H1 (cell line): ENCODE data around the gene ZNF750. TPM values are rescaled to one million over a fixed set of nuclear protein-coding genes. Genes with fewer than 3 reads are reported as not detected.

ENCODE experiments used
- CTCF ChIA-PET: fragments of 300-600 bp; sonication (Branson Sonifier 250); formaldehyde crosslinking; loops from one replicate; lab custom pipeline; 2021; ENCODE audit not compliant: partially characterized antibody; lab: Charles Lee
- POLR2A ChIA-PET: fragments of 300-600 bp; sonication (Branson Sonifier 250); formaldehyde crosslinking; loops from one replicate; lab custom pipeline; 2021; ENCODE audit warnings: inconsistent platforms; ENCODE audit not compliant: partially characterized antibody; lab: Charles Lee
- DNase-seq, 2 experiments: peaks; one replicate each; pipeline versions ENCODE4 v3.0.0 to v3.0.0-alpha.2; 2010 to 2022; ENCODE audit warnings: low spot score in 2 of 2, low read depth in 1 of 2, mixed read lengths in 1 of 2
- FAIRE-seq: peaks from 2 replicates; lab custom pipeline; 2011; peaks lifted over from hg19 to GRCh38; lab: Jason Lieb, UNC
- H2AFZ ChIP-seq: 2 replicates; pipeline ENCODE4 v1.8.1; 2012; ENCODE audit warnings: low read length, inconsistent platforms
- H2AK5ac ChIP-seq: 2 replicates; pipeline ENCODE4 v1.6.1; 2013; ENCODE audit warnings: low read depth, low read length
- H2BK120ac ChIP-seq: replicated peaks from 2 replicates; pipeline ENCODE3; 2013; ENCODE audit warnings: low read depth, low read length, inconsistent platforms
- H2BK12ac ChIP-seq: 2 replicates; pipeline ENCODE4 v1.6.1; 2013; ENCODE audit warnings: low read depth, low read length
- H2BK15ac ChIP-seq: 2 replicates; pipeline ENCODE4 v1.6.1; 2013; ENCODE audit warnings: low read length
- H2BK20ac ChIP-seq: 2 replicates; pipeline ENCODE4 v1.6.1; 2013; ENCODE audit warnings: low read length
- H2BK5ac ChIP-seq: 2 replicates; pipeline ENCODE4 v1.6.1; 2013; ENCODE audit warnings: low read depth, low read length
- H3K14ac ChIP-seq: 2 replicates; pipeline ENCODE4 v1.6.1; 2013; ENCODE audit warnings: inconsistent platforms; ENCODE audit not compliant: insufficient read length
- H3K18ac ChIP-seq: 2 replicates; pipeline ENCODE4 v1.6.1; 2013; ENCODE audit warnings: low read length; ENCODE audit errors: extremely low read depth
- H3K23ac ChIP-seq: 2 replicates; pipeline ENCODE4 v1.6.1; 2013; ENCODE audit warnings: inconsistent platforms; ENCODE audit not compliant: insufficient read length
- H3K23me2 ChIP-seq: 2 replicates; pipeline ENCODE4 v1.6.1; 2013; ENCODE audit warnings: low read depth, low read length
- H3K27ac ChIP-seq: 2 replicates; pipeline ENCODE4 v1.6.1; 2011; ENCODE audit warnings: low read depth, low read length, inconsistent platforms
- H3K27me3 ChIP-seq, 4 experiments: replicated peaks in 1 of 4; 1 replicate in 1 of 4; 2 replicates in 3 of 4; pipeline versions ENCODE4 v1.6.1 to v1.8.1; 2011 to 2013; ENCODE audit warnings: low read length in 3 of 4, mild to moderate bottlenecking in 3 of 4, inconsistent platforms in 2 of 4, mixed read lengths in 2 of 4, moderate library complexity in 1 of 4; ENCODE audit not compliant: control insufficient read depth in 3 of 4, insufficient read depth in 3 of 4; ENCODE audit errors: extremely low read depth in 1 of 4
- H3K36me3 ChIP-seq, 4 experiments: 2 replicates each; pipeline versions ENCODE4 v1.6.1 to v1.8.1; 2011 to 2013; ENCODE audit warnings: mild to moderate bottlenecking in 4 of 4, low read length in 3 of 4, moderate library complexity in 2 of 4, control low read depth in 1 of 4, inconsistent platforms in 1 of 4; ENCODE audit not compliant: insufficient read depth in 4 of 4, control insufficient read depth in 2 of 4
- H3K4ac ChIP-seq: replicated peaks from 2 replicates; pipeline ENCODE3; 2013; ENCODE audit warnings: low read length, low read depth, mixed read lengths, inconsistent platforms; ENCODE audit not compliant: insufficient read length
- H3K4me1 ChIP-seq, 4 experiments: replicated peaks in 1 of 4; 1 replicate in 1 of 4; 2 replicates in 3 of 4; pipeline versions ENCODE4 v1.6.1 to v1.8.1; 2011 to 2013; ENCODE audit warnings: low read length in 3 of 4, inconsistent platforms in 2 of 4, mixed read lengths in 1 of 4; ENCODE audit not compliant: insufficient read depth in 4 of 4, control insufficient read depth in 3 of 4
- H3K4me2 ChIP-seq, 2 experiments: 2 replicates each; pipeline versions ENCODE4 v1.6.1 to v1.8.1; 2011 to 2013; ENCODE audit warnings: low read depth in 2 of 2, low read length in 2 of 2, control low read depth in 1 of 2, inconsistent platforms in 1 of 2, mild to moderate bottlenecking in 1 of 2; ENCODE audit not compliant: insufficient read depth in 1 of 2
- H3K4me3 ChIP-seq, 4 experiments: fragments of 200-600, 300-600 bp in 1 of 4; sonication (generic), shearing (Covaris generic), sonication (Bioruptor Twin) in 1 of 4; 2 replicates each; pipeline versions ENCODE4 v1.5.1 to v1.8.1; 2011 to 2016; ENCODE audit warnings: low read length in 4 of 4, low read depth in 3 of 4, control low read depth in 2 of 4, inconsistent platforms in 2 of 4, mild to moderate bottlenecking in 2 of 4, mixed read lengths in 1 of 4, moderate library complexity in 1 of 4; ENCODE audit not compliant: insufficient read depth in 2 of 4; ENCODE audit errors: extremely low read depth in 1 of 4
- H3K56ac ChIP-seq: replicated peaks from 2 replicates; pipeline ENCODE3; 2013; ENCODE audit warnings: low read depth, mild to moderate bottlenecking, mixed read lengths, low read length, inconsistent platforms; ENCODE audit not compliant: insufficient read length
- H3K79me1 ChIP-seq: 2 replicates; pipeline ENCODE4 v1.6.1; 2013; ENCODE audit warnings: low read depth, low read length, control low read depth
- H3K79me2 ChIP-seq, 2 experiments: 2 replicates each; pipeline versions ENCODE4 v1.6.1 to v1.8.1; 2012 to 2013; ENCODE audit warnings: low read length in 2 of 2, mild to moderate bottlenecking in 2 of 2, inconsistent platforms in 1 of 2; ENCODE audit not compliant: insufficient read depth in 2 of 2, control insufficient read depth in 1 of 2
- H3K9ac ChIP-seq, 4 experiments: replicated peaks in 1 of 4; 1 replicate in 1 of 4; 2 replicates in 3 of 4; pipeline versions ENCODE4 v1.6.1 to v1.8.1; 2011 to 2013; ENCODE audit warnings: low read depth in 3 of 4, low read length in 3 of 4, control low read depth in 2 of 4, mild to moderate bottlenecking in 2 of 4, moderate library complexity in 2 of 4, inconsistent platforms in 1 of 4; ENCODE audit errors: extremely low read depth in 1 of 4
- H3K9me3 ChIP-seq, 2 experiments: 2 replicates each; pipeline versions ENCODE4 v1.6.1 to v1.8.1; 2012 to 2013; ENCODE audit warnings: mild to moderate bottlenecking in 2 of 2, moderate library complexity in 2 of 2, control low read depth in 1 of 2, inconsistent platforms in 1 of 2, low read depth in 1 of 2, low read length in 1 of 2, mixed read lengths in 1 of 2; ENCODE audit not compliant: insufficient read depth in 2 of 2
- H4K20me1 ChIP-seq, 2 experiments: replicated peaks in 1 of 2; 2 replicates each; pipeline versions ENCODE3 to v1.8.1; 2011 to 2013; ENCODE audit warnings: inconsistent platforms in 2 of 2, low read length in 2 of 2, mild to moderate bottlenecking in 1 of 2; ENCODE audit not compliant: insufficient read depth in 2 of 2, control insufficient read depth in 1 of 2
- H4K5ac ChIP-seq: 2 replicates; pipeline ENCODE4 v1.6.1; 2013; ENCODE audit warnings: low read length, low read depth, mixed read lengths, inconsistent platforms; ENCODE audit not compliant: insufficient read length
- H4K8ac ChIP-seq: 2 replicates; pipeline ENCODE4 v1.8.0; 2013; ENCODE audit warnings: mild to moderate bottlenecking, moderate library complexity, low read length, inconsistent platforms; ENCODE audit not compliant: insufficient read depth; ENCODE audit errors: extremely low read depth
- H4K91ac ChIP-seq: replicated peaks from 2 replicates; pipeline ENCODE3; 2013; ENCODE audit warnings: low read length, mixed read lengths, inconsistent platforms; ENCODE audit not compliant: insufficient read length
- E2F6 ChIP-seq: IDR thresholded peaks from 2 replicates; pipeline ENCODE4 v1.6.1; 2012; ENCODE audit warnings: inconsistent platforms
- PHF8 ChIP-seq: fragments of 200-600 bp; sonication (generic); conservative IDR thresholded peaks from 2 replicates; pipeline ENCODE4 v1.7.1; 2012; ENCODE audit warnings: low read depth, mild to moderate bottlenecking, inconsistent platforms, low read length, moderate library complexity
- RXRA ChIP-seq: IDR thresholded peaks from 2 replicates; pipeline ENCODE4 v1.6.1; 2011; ENCODE audit warnings: low read depth, mild to moderate bottlenecking, low read length, moderate library complexity; ENCODE audit not compliant: insufficient read depth
- SIN3A ChIP-seq, 2 experiments: IDR thresholded peaks in 1 of 2; conservative IDR thresholded peaks in 1 of 2; 2 replicates each; pipeline ENCODE4 v1.6.1; 2011 to 2012; ENCODE audit warnings: low read length in 2 of 2, improper control_type of control experiment in 1 of 2, low read depth in 1 of 2, mild to moderate bottlenecking in 1 of 2
- TCF12 ChIP-seq: IDR thresholded peaks from 2 replicates; pipeline ENCODE4 v1.6.1; 2011; ENCODE audit warnings: low read depth, mild to moderate bottlenecking, low read length
- WGBS, 2 experiments: shearing (Covaris generic) in 1 of 2; methylation state at CpG; one replicate each; pipeline versions ENCODE4 v1.1.6 to v1.1.7; 2013 to 2015; ENCODE audit warnings: low lambda C conversion rate in 2 of 2, mixed read lengths in 2 of 2, inconsistent platforms in 1 of 2, low coverage in 1 of 2, missing lambda C conversion rate in 1 of 2; ENCODE audit not compliant: insufficient replicate concordance in 2 of 2, insufficient coverage in 1 of 2, insufficient read length in 1 of 2; ENCODE audit errors: extremely low coverage in 1 of 2, missing lambda C conversion rate in 1 of 2; 5-methylcytosine and 5-hydroxymethylcytosine counted together
- polyA plus RNA-seq, 7 experiments: library from polyadenylated mRNA; depleted of rRNA in 3 of 7; stranded (reverse) in 5 of 7; unstranded in 2 of 7; fragments of >200 nt in 5 of 7; fragments of 200-250 nt in 2 of 7; gene quantifications; 1 replicate in 5 of 7; 2 replicates in 1 of 7; 4 replicates in 1 of 7; pipeline versions ENCODE4 v1.2.1 to v1.2.3, GENCODE V29; 2011 to 2013; ENCODE audit warnings: missing spikeins in 2 of 7, mixed read lengths in 2 of 7
- total RNA-seq: library from RNA; stranded (reverse); fragmentation: NEBNext Ultra II Directional; extraction: Animal tissue kit (Norgen Biotek cat#: 25700); gene quantifications from 2 replicates; pipeline ENCODE4 v1.2.1, GENCODE V29; 2021
- TF ChIP-seq, protein P1 (sequence below), 3 experiments: IDR thresholded peaks; 1 replicate in 2 of 3; 2 replicates in 1 of 3; pipeline versions ENCODE4 v1.5.1 to v1.6.1; 2011; ENCODE audit warnings: low read length in 3 of 3, mild to moderate bottlenecking in 3 of 3, inconsistent platforms in 2 of 3, low read depth in 1 of 3, moderate library complexity in 1 of 3; ENCODE audit not compliant: insufficient read depth in 1 of 3; ENCODE audit errors: control extremely low read depth in 1 of 3

ZNF750 gene
- total and polyA plus RNA-seq, 2 of the 8 experiments (the other 6 are each of a cell fraction or from before 2014, with no cell fraction given), result not detected

GRCh38 chr17:82873521-82873920 is 33.7 kb upstream of the ZNF750 start:
- DNase-seq (no peak), FAIRE-seq (no peak)
- H2AFZ ChIP-seq, result no peak overlapping the region
- H3K14ac ChIP-seq, result no peak overlapping the region
- TF ChIP-seq PHF8 (no peak), TCF12 (no peak), SIN3A (conservative IDR thresholded peaks at IDR 0.05 in 1 of 2, IDR thresholded peaks at IDR 0.05 in 1 of 2; ENCODE audit: low read depth in 1 of 2, low read length in 2 of 2) (no peak), E2F6 (no peak), RXRA (no peak)
- TF ChIP-seq, protein P1, sequence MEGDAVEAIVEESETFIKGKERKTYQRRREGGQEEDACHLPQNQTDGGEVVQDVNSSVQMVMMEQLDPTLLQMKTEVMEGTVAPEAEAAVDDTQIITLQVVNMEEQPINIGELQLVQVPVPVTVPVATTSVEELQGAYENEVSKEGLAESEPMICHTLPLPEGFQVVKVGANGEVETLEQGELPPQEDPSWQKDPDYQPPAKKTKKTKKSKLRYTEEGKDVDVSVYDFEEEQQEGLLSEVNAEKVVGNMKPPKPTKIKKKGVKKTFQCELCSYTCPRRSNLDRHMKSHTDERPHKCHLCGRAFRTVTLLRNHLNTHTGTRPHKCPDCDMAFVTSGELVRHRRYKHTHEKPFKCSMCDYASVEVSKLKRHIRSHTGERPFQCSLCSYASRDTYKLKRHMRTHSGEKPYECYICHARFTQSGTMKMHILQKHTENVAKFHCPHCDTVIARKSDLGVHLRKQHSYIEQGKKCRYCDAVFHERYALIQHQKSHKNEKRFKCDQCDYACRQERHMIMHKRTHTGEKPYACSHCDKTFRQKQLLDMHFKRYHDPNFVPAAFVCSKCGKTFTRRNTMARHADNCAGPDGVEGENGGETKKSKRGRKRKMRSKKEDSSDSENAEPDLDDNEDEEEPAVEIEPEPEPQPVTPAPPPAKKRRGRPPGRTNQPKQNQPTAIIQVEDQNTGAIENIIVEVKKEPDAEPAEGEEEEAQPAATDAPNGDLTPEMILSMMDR (IDR thresholded peaks at IDR 0.05; ENCODE audit: control extremely low read depth in 1 of 3, insufficient read depth in 1 of 3, low read depth in 1 of 3, low read length in 3 of 3), result no peak
- peaks cover 3 to 17% (median 13%) of the 10 kb centered on the region in 4 experiments; a peak in 5 of 8 replicates for H3K36me3 ChIP-seq
- H2AK5ac ChIP-seq, result no peak overlapping the region
- H2BK20ac ChIP-seq, result no peak overlapping the region
- no peak overlapping the region for H2BK12ac ChIP-seq
- WGBS, 2 experiments, result 90% methylated on average over 19 of the region's 19 CpGs; no CpG with 5 or more reads in 1 of the 2 experiments
- no peak overlapping the region for H4K5ac ChIP-seq
- no peaks in the 10 kb centered on the region for H3K27me3 ChIP-seq
- H3K79me1 ChIP-seq, result peaks cover 11% of the 10 kb centered on the region
- H2BK5ac ChIP-seq, result peak overlapping the region; percentile 6; the same call in 1 of the 2 replicates
- no peak overlapping the region for H2BK15ac ChIP-seq
- H3K27ac ChIP-seq, result no peak overlapping the region
- no peak overlapping the region for H3K9ac ChIP-seq
- no peak overlapping the region for H3K56ac ChIP-seq
- H3K23me2 ChIP-seq, result no peaks in the 10 kb centered on the region
- peaks cover 4 to 13% of the 10 kb centered on the region in 2 experiments for H4K20me1 ChIP-seq
- H3K9me3 ChIP-seq, result no peaks in the 10 kb centered on the region
- CTCF ChIA-PET, result interaction anchor here (0.7 to 3.0 kb wide), 4 partner anchors 10 to 92 kb away, joined by 3 to 10 read pairs (median 4); no protein-coding TSS in a partner anchor
- H2BK120ac ChIP-seq, result no peak overlapping the region
- H3K4me1 ChIP-seq, result peaks cover 0 to 8% (median 2%) of the 10 kb centered on the region in 4 experiments; a peak in 5 of 7 replicates
- H3K4ac ChIP-seq, result no peak overlapping the region
- no peak overlapping the region for H3K4me2 ChIP-seq
- no peak overlapping the region for H4K91ac ChIP-seq
- no peak overlapping the region for H3K18ac ChIP-seq
- no peak overlapping the region for H4K8ac ChIP-seq
- H3K79me2 ChIP-seq, result peaks cover 0 to 3% of the 10 kb centered on the region in 2 experiments; a peak in 2 of 4 replicates
- no peak overlapping the region for H3K4me3 ChIP-seq
- H3K23ac ChIP-seq, result no peak overlapping the region
- POLR2A ChIA-PET, result interaction anchor here (1.2 kb wide), 1 partner anchor 8 kb away, joined by 3 read pairs; no protein-coding TSS in a partner anchor
